ENCODE results near the gene FCRL2. TPM values are rescaled to one million over a fixed set of nuclear protein-coding genes. Genes with fewer than 3 reads are reported as not detected.

Gene FCRL2, protein sequence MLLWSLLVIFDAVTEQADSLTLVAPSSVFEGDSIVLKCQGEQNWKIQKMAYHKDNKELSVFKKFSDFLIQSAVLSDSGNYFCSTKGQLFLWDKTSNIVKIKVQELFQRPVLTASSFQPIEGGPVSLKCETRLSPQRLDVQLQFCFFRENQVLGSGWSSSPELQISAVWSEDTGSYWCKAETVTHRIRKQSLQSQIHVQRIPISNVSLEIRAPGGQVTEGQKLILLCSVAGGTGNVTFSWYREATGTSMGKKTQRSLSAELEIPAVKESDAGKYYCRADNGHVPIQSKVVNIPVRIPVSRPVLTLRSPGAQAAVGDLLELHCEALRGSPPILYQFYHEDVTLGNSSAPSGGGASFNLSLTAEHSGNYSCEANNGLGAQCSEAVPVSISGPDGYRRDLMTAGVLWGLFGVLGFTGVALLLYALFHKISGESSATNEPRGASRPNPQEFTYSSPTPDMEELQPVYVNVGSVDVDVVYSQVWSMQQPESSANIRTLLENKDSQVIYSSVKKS
- total RNA-seq = not detected in 2 replicates

DNA sequence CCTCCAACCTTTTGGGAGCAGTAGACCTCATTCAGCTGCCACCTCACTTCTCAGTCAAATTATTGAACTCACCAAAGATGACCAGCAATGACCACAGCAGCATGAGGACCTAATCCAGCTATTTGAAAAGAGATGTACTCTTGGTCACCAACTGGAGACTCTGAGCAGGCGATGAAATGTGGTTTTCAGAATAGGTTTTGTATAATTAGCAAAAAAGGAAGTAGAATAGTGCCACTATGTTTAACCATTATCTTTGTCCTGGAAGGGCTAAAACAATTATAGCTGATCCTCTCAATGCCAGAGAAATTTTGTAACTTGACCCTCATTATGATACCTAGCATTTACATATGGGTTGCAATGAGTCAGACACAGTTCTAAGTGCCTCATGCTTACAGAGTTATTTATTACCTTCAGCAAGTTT, at the start of gene FCRL2:
FCRL2 (minus strand) TSS at position 162 of the 421 bp plus-strand sequence; CDS start at position 103, 59 bp downstream.

DNA sequence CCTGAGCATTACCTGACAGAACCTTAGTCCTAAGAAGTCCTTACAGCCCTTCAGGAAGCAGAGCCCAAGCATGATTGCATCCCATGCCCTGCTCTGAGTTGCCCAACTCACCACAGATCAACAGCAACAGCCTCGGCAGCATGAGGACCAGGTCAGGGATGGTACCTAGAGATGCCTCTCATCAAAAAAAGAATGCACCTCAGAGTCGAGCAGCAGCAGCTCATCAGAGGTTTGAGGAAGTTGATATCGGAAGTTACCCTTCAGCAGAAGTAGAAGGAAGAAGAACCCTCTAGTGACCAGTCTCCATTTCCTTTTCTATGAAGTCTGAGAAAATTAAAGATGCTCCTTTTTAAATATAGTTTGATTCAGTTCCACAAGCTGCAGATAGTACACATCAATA, 43.0 kb upstream of the FCRL2 start, which contains the start of gene FCRL1:
FCRL1 (minus strand) TSS at position 225 of the 400 bp plus-strand sequence; CDS start at position 142, 83 bp downstream.

DNA sequence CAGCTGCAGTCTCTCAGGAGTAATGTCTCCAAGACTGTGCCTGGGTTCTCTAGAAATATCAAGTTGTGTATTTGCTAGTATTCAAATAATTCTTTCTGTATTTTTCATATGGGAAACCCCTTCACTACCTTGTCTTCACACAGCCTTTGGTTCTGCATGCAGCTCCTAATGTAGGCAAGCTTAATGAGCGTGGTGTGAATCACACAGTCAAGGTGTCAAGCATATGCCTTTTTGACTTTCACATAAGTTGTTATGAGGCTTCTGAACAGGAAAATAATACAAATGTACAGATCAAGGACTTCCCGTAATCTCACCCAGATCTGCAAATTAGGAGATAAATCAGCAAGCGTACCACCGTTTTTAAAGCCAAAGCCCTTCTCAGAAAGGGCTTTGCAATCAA, 76.2 kb downstream of the FCRL2 start, which contains the start of gene FCRL3:
FCRL3 (minus strand) TSS at position 38 of the 400 bp plus-strand sequence. CDS start 280 bp downstream, outside the sequence.

Other genes with a start within 250 kb of the FCRL2 start
- not detected in 2 replicates for gene FCRL5, start 224.6 kb downstream of the FCRL2 start, total RNA-seq
- not detected in 2 replicates for gene FCRL4, start 179.0 kb downstream of the FCRL2 start, total RNA-seq
- not detected in 2 replicates for gene FCRL3, start 76.4 kb downstream of the FCRL2 start, total RNA-seq
- not detected in 2 replicates for gene FCRL1, start 43.0 kb upstream of the FCRL2 start, total RNA-seq
- not detected in 2 replicates for gene CD5L, start 64.7 kb upstream of the FCRL2 start, total RNA-seq
- 267 and 410 TPM in 2 replicates for gene KIRREL1, start 216.5 kb upstream of the FCRL2 start, total RNA-seq

Measured in mesangial cell (primary cell).